H9 (cell line): Measurements from ENCODE around the gene TRAF2. TPM values are rescaled to one million over a fixed set of nuclear protein-coding genes. Genes with fewer than 3 reads are reported as not detected.
A peak's percentile ranks its signal among the peaks of the same experiment; 100 is the strongest.
"Not testable (repeated sequence)": the region's sequence is repeated elsewhere in the genome, so short reads cannot be mapped to it uniquely, and the experiment has no call there.

Experiments used
- DNase-seq: peaks from one replicate; pipeline ENCODE4 v3.0.0-alpha.2; 2017
- H2AFZ ChIP-seq: one replicate; pipeline ENCODE4 v1.6.1; 2013; ENCODE audit warnings: mild to moderate bottlenecking, low read length, control low read depth, moderate library complexity
- H2AK5ac ChIP-seq: 2 replicates; pipeline ENCODE4 v1.6.1; 2013; ENCODE audit warnings: low read length, control low read depth, mixed read lengths; ENCODE audit not compliant: insufficient read length
- H2BK120ac ChIP-seq: one replicate; pipeline ENCODE4 v1.6.1; 2013; ENCODE audit warnings: low read depth, mild to moderate bottlenecking, low read length, control low read depth, inconsistent platforms; ENCODE audit not compliant: poor library complexity, severe bottlenecking
- H2BK12ac ChIP-seq: 2 replicates; pipeline ENCODE4 v1.6.1; 2013; ENCODE audit warnings: low read length, control low read depth, mixed read lengths, low read depth; ENCODE audit not compliant: insufficient read length
- H2BK15ac ChIP-seq: 2 replicates; pipeline ENCODE4 v1.6.1; 2013; ENCODE audit warnings: low read depth, low read length, control low read depth
- H2BK20ac ChIP-seq: one replicate; pipeline ENCODE4 v1.6.1; 2013; ENCODE audit warnings: low read depth, mild to moderate bottlenecking, low read length, control low read depth, inconsistent platforms; ENCODE audit not compliant: poor library complexity, severe bottlenecking
- H2BK5ac ChIP-seq: 2 replicates; pipeline ENCODE4 v1.6.1; 2013; ENCODE audit warnings: low read length, control low read depth, mixed read lengths; ENCODE audit not compliant: insufficient read length
- H3K14ac ChIP-seq: 2 replicates; pipeline ENCODE4 v1.6.1; 2013; ENCODE audit warnings: low read length, control low read depth; ENCODE audit not compliant: insufficient read depth
- H3K18ac ChIP-seq: 2 replicates; pipeline ENCODE4 v1.6.1; 2013; ENCODE audit warnings: low read depth, mild to moderate bottlenecking, mixed read lengths, low read length, control low read depth; ENCODE audit not compliant: insufficient read length
- H3K23ac ChIP-seq: 2 replicates; pipeline ENCODE4 v1.6.1; 2013; ENCODE audit warnings: low read length, control low read depth, mixed read lengths, low read depth; ENCODE audit not compliant: insufficient read length
- H3K23me2 ChIP-seq: 2 replicates; pipeline ENCODE4 v1.6.1; 2013; ENCODE audit warnings: low read depth, mild to moderate bottlenecking, mixed read lengths, low read length, control low read depth; ENCODE audit not compliant: insufficient read length, poor library complexity, severe bottlenecking
- H3K27ac ChIP-seq: 2 replicates; pipeline ENCODE4 v1.5.1; 2013; ENCODE audit warnings: low read length, control low read depth, mixed read lengths, low read depth; ENCODE audit not compliant: insufficient read length
- H3K27me3 ChIP-seq: 2 replicates; pipeline ENCODE4 v1.6.1; 2013; ENCODE audit warnings: low read length, control low read depth, inconsistent platforms; ENCODE audit not compliant: insufficient read depth
- H3K4ac ChIP-seq: 2 replicates; pipeline ENCODE4 v1.6.1; 2013; ENCODE audit warnings: low read depth, mild to moderate bottlenecking, control low read depth, inconsistent platforms, low read length, moderate library complexity
- H3K4me1 ChIP-seq: 2 replicates; pipeline ENCODE4 v1.6.1; 2013; ENCODE audit warnings: low read length, control low read depth, inconsistent platforms; ENCODE audit not compliant: insufficient read depth
- H3K4me2 ChIP-seq: 2 replicates; pipeline ENCODE4 v1.6.1; 2013; ENCODE audit warnings: low read length, control low read depth, mixed read lengths; ENCODE audit not compliant: insufficient read length, insufficient read depth
- H3K56ac ChIP-seq: 2 replicates; pipeline ENCODE4 v1.6.1; 2013; ENCODE audit warnings: low read depth, mild to moderate bottlenecking, mixed read lengths, low read length, control low read depth; ENCODE audit not compliant: insufficient read length
- H3K79me1 ChIP-seq: 2 replicates; pipeline ENCODE4 v1.6.1; 2013; ENCODE audit warnings: low read depth, mild to moderate bottlenecking, moderate library complexity, low read length, control low read depth, inconsistent platforms; ENCODE audit not compliant: insufficient read depth, poor library complexity, severe bottlenecking
- H3K79me2 ChIP-seq: 2 replicates; pipeline ENCODE4 v1.6.1; 2013; ENCODE audit warnings: low read length, control low read depth, inconsistent platforms; ENCODE audit not compliant: insufficient read depth
- H3K9ac ChIP-seq: 2 replicates; pipeline ENCODE4 v1.6.1; 2013; ENCODE audit warnings: low read length, control low read depth, mixed read lengths; ENCODE audit not compliant: insufficient read length; ENCODE audit errors: extremely low read depth
- H3K9me3 ChIP-seq: one replicate; pipeline ENCODE4 v1.6.1; 2013; ENCODE audit warnings: low read depth, low read length, inconsistent platforms; ENCODE audit not compliant: control insufficient read depth
- H3T11ph ChIP-seq: one replicate; pipeline ENCODE4 v1.6.1; 2013; ENCODE audit warnings: mild to moderate bottlenecking, low read length, control low read depth, inconsistent platforms
- H4K20me1 ChIP-seq: one replicate; pipeline ENCODE4 v1.6.1; 2013; ENCODE audit not compliant: control insufficient read depth, insufficient read length, insufficient read depth
- H4K5ac ChIP-seq: 2 replicates; pipeline ENCODE4 v1.6.1; 2013; ENCODE audit warnings: low read depth, mild to moderate bottlenecking, mixed read lengths, low read length, control low read depth; ENCODE audit not compliant: insufficient read length
- H4K8ac ChIP-seq: replicated peaks from 2 replicates; pipeline ENCODE4 v1.6.1; 2013; ENCODE audit warnings: low read length, control low read depth, mixed read lengths, low read depth; ENCODE audit not compliant: insufficient read length
- H4K91ac ChIP-seq: 2 replicates; pipeline ENCODE4 v1.6.1; 2013; ENCODE audit warnings: low read depth, mild to moderate bottlenecking, moderate library complexity, mixed read lengths, low read length, control low read depth; ENCODE audit not compliant: insufficient read length
- H3K27ac Mint-ChIP-seq, 3 experiments: 2 replicates in 2 of 3; 3 replicates in 1 of 3; pipeline ENCODE4 v1.8.0; 2020 to 2021; ENCODE audit warnings: mixed read lengths in 3 of 3, mild to moderate bottlenecking in 1 of 3, moderate library complexity in 1 of 3
- H3K27me3 Mint-ChIP-seq: 2 replicates; pipeline ENCODE4 v1.8.0; 2021; ENCODE audit warnings: low read depth, mild to moderate bottlenecking, moderate library complexity, mixed read lengths
- H3K36me3 Mint-ChIP-seq, 3 experiments: 2 replicates in 2 of 3; 3 replicates in 1 of 3; pipeline ENCODE4 v1.8.0; 2020 to 2021; ENCODE audit warnings: low read depth in 3 of 3, mixed read lengths in 3 of 3; ENCODE audit not compliant: insufficient read depth in 1 of 3
- H3K4me1 Mint-ChIP-seq, 2 experiments: 2 replicates each; pipeline ENCODE4 v1.8.0; 2020; ENCODE audit warnings: mixed read lengths in 2 of 2
- H3K4me3 Mint-ChIP-seq, 2 experiments: 2 replicates in 1 of 2; 3 replicates in 1 of 2; pipeline ENCODE4 v1.8.0; 2020 to 2021; ENCODE audit warnings: mild to moderate bottlenecking in 2 of 2, mixed read lengths in 2 of 2, moderate library complexity in 1 of 2
- H3K9me3 Mint-ChIP-seq, 2 experiments: 2 replicates in 1 of 2; 3 replicates in 1 of 2; pipeline ENCODE4 v1.8.0; 2020; ENCODE audit warnings: mild to moderate bottlenecking in 2 of 2, mixed read lengths in 2 of 2, moderate library complexity in 1 of 2
- WGBS: extraction: QIAGEN DNeasy Blood & Tissue Kit; methylation state at CpG from one replicate; pipeline ENCODE4 v1.1.7; 2013; ENCODE audit warnings: missing lambda C conversion rate, low lambda C conversion rate, mixed read lengths; ENCODE audit not compliant: insufficient read length; ENCODE audit errors: extremely low coverage; 5-methylcytosine and 5-hydroxymethylcytosine counted together
- total RNA-seq: library from RNA; stranded (reverse); gene quantifications from 2 replicates; pipeline ENCODE4 v1.2.1, GENCODE V29; 2021
- TF ChIP-seq, protein P1 (sequence below): fragments of 200-600 bp; sonication (generic); conservative IDR thresholded peaks from 3 replicates; pipeline ENCODE4 v1.8.0; 2021; ENCODE audit warnings: antibody characterized with exemption, mild to moderate bottlenecking

TRAF2 gene
- total RNA-seq, 1 experiment from 2014 or later, result 48.8 TPM

DNA sequence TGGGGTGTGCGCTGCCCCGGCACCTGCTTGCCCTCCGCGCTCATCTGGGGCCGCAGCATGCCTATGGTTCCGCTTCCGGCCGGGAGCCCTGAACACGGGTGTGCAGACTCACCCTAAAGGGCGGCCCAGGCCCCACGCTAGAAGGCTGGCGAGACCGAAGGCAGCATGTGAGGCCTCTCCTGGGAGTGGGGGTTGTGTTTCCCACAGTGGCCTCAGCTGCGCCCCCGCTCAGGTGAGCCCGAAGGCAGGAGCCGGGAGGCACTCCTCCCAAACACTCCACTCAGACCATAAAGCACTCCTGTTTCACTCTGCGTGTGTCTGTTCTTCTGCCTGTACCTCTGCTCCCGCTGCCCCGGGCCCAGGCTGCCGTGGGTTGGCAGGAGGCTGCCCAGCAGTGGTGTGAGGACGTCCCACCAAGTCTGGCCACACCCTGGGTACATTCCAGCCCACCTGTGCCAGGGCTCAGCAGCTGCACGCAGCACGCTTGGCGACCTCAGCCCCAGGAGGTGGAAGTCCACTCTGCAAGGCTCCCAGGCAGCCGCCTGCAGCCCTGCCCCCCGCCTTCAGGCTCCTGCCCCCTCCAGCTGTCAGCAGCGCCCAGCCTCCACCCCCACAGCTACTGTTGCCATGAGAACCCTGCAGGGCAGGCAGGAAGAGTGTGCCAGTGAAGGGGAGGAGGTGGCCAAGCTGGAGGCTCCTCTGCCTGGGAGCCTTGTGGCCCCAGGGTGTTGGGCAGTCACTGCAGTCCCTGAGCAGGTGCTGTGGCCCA is 45.3 kb upstream of the TRAF2 start:
- H3K9me3 Mint-ChIP-seq, result no peaks in the 10 kb centered on the region
- H3K4me3 Mint-ChIP-seq, result peak overlapping the region in 1 of 2 experiments; percentile 23; a peak in 2 of 5 replicates

GRCh38 chr9:136841646-136842379 is 44.5 kb upstream of the TRAF2 start:
- H2BK120ac ChIP-seq, H4K20me1 ChIP-seq, H2AFZ ChIP-seq, H3K79me2 ChIP-seq, H3K27me3 ChIP-seq, H3K79me1 ChIP-seq, H3K27ac ChIP-seq, H3K27me3 Mint-ChIP-seq, H3K14ac ChIP-seq, H3K9me3 ChIP-seq, H3K9me3 Mint-ChIP-seq, H3K4ac ChIP-seq, H2BK12ac ChIP-seq, H4K8ac ChIP-seq, H3K27ac Mint-ChIP-seq, H3K9ac ChIP-seq, H2BK20ac ChIP-seq, H3T11ph ChIP-seq, H3K4me2 ChIP-seq, H3K4me1 ChIP-seq, H3K56ac ChIP-seq, H4K91ac ChIP-seq, H2BK5ac ChIP-seq, H2AK5ac ChIP-seq, H2BK15ac ChIP-seq, H3K18ac ChIP-seq, H3K23me2 ChIP-seq, H3K23ac ChIP-seq, H4K5ac ChIP-seq: not testable (repeated sequence)
- H3K4me1 Mint-ChIP-seq, result peaks cover 16 to 28% of the 10 kb centered on the region in 2 experiments
- no CpG with 5 or more reads among the region's 16 CpGs for WGBS
- H3K36me3 Mint-ChIP-seq, result peaks cover 0 to 15% (median 15%) of the 10 kb centered on the region in 3 experiments; a peak in 4 of 7 replicates
- peak overlapping the region in 1 of 2 experiments; percentile 56; a peak in 2 of 5 replicates for H3K4me3 Mint-ChIP-seq
- DNase-seq, result peak; percentile 38

More for the DNA sequence above, 45.3 kb upstream of the TRAF2 start:
- Mint-ChIP-seq H3K4me1 (peaks cover 16 to 28% of the 10 kb centered on the region in 2 experiments), H3K27me3 (peaks cover 9% of the 10 kb centered on the region; the same call in 1 of the 2 replicates), H3K36me3 (peaks cover 0 to 15% (median 15%) of the 10 kb centered on the region in 3 experiments; a peak in 4 of 7 replicates), H3K27ac (peak overlapping the region in 1 of 3 experiments; percentile 64; a peak in 3 of 7 replicates)
- H4K5ac ChIP-seq, result no peak overlapping the region
- H4K20me1 ChIP-seq, result no peaks in the 10 kb centered on the region
- H2BK5ac ChIP-seq, result no peak overlapping the region
- H3K9ac ChIP-seq, result no peak overlapping the region
- no peaks in the 10 kb centered on the region for H3K9me3 ChIP-seq
- no peak overlapping the region for H3T11ph ChIP-seq
- no peak overlapping the region for H3K18ac ChIP-seq
- no peak overlapping the region for H2BK12ac ChIP-seq
- H2BK15ac ChIP-seq, result no peak overlapping the region
- H2BK20ac ChIP-seq, result no peak overlapping the region
- H3K79me1 ChIP-seq, result no peaks in the 10 kb centered on the region
- no peak overlapping the region for H3K23ac ChIP-seq
- DNase-seq, result peak; percentile 57
- peaks cover 2% of the 10 kb centered on the region; the same call in 1 of the 2 replicates for H3K4me1 ChIP-seq
- WGBS, result no CpG with 5 or more reads among the region's 28 CpGs
- no peak overlapping the region for H4K91ac ChIP-seq
- no peaks in the 10 kb centered on the region for H3K27me3 ChIP-seq
- peak overlapping the region; percentile 41; the same call in 1 of the 2 replicates for H3K14ac ChIP-seq
- H3K79me2 ChIP-seq, result no peaks in the 10 kb centered on the region
- H4K8ac ChIP-seq, result no peak overlapping the region
- no peak overlapping the region for H3K27ac ChIP-seq
- H2AK5ac ChIP-seq, result no peak overlapping the region
- H2AFZ ChIP-seq, result no peak overlapping the region
- no peak overlapping the region for H3K56ac ChIP-seq
- no peak overlapping the region for H3K4me2 ChIP-seq
- TF ChIP-seq, protein P1, sequence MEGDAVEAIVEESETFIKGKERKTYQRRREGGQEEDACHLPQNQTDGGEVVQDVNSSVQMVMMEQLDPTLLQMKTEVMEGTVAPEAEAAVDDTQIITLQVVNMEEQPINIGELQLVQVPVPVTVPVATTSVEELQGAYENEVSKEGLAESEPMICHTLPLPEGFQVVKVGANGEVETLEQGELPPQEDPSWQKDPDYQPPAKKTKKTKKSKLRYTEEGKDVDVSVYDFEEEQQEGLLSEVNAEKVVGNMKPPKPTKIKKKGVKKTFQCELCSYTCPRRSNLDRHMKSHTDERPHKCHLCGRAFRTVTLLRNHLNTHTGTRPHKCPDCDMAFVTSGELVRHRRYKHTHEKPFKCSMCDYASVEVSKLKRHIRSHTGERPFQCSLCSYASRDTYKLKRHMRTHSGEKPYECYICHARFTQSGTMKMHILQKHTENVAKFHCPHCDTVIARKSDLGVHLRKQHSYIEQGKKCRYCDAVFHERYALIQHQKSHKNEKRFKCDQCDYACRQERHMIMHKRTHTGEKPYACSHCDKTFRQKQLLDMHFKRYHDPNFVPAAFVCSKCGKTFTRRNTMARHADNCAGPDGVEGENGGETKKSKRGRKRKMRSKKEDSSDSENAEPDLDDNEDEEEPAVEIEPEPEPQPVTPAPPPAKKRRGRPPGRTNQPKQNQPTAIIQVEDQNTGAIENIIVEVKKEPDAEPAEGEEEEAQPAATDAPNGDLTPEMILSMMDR, result no peak
- H3K23me2 ChIP-seq, result no peaks in the 10 kb centered on the region
- H2BK120ac ChIP-seq, result no peak overlapping the region
- no peak overlapping the region for H3K4ac ChIP-seq
